Occipital lobe (tissue), 3 donors: ENCODE measurements around the gene ZAP70. TPM values are rescaled to one million over a fixed set of nuclear protein-coding genes. Genes with fewer than 3 reads are reported as not detected.

Source experiments
- DNase-seq: peaks from one replicate; lab custom pipeline; 2025; lab: John Stamatoyannopoulos, UW
- small RNA-seq: library from RNA; depleted of rRNA; stranded (forward); fragments of <200 nt; gene quantifications from one replicate; pipeline ENCODE3, GENCODE V24; 2014
- total RNA-seq: library from RNA; depleted of rRNA; stranded (reverse); fragments of >200 nt; gene quantifications from one replicate; pipeline ENCODE4 v1.2.3, GENCODE V29; 2014

ZAP70 gene
- total RNA-seq, 1 donor from 2014 or later: 1.1 TPM

- no peak for DNase-seq
These were observed 68.6 kb downstream of the ZAP70 start for GRCh38 chr2:97781981-97782380.

GRCh38 chr2:97784953-97785352 lies 71.6 kb downstream of the ZAP70 start:
- DNase-seq: no peak

GRCh38 chr2:97785818-97786217 lies 72.4 kb downstream of the ZAP70 start:
- no peak for DNase-seq

GRCh38 chr2:97788986-97789644 lies 75.7 kb downstream of the ZAP70 start:
- DNase-seq: no peak

Small RNA genes within 50 kb of the gene (small RNA-seq; reads per million reads assigned to genes)
- 0.09 reads per million for gene RNU4-8P

Other genes starting within 250 kb of the ZAP70 start
- gene ANKRD36B, start 123.7 kb upstream of the ZAP70 start, total RNA-seq: 260 TPM
- gene COX5B, start 67.5 kb upstream of the ZAP70 start, total RNA-seq: 175 TPM
- 27.1 TPM for gene ACTR1B, start 49.5 kb upstream of the ZAP70 start, total RNA-seq
- 3.6 TPM for gene C2orf92, start 43.9 kb upstream of the ZAP70 start, total RNA-seq